ENCODE results near the gene GGACT. TPM values are rescaled to one million over a fixed set of nuclear protein-coding genes. Genes with fewer than 3 reads are reported as not detected.

Gene GGACT
- polyA plus RNA-seq, 4 donors: 4.7 to 6.3 (median 5.5) TPM

DNA sequence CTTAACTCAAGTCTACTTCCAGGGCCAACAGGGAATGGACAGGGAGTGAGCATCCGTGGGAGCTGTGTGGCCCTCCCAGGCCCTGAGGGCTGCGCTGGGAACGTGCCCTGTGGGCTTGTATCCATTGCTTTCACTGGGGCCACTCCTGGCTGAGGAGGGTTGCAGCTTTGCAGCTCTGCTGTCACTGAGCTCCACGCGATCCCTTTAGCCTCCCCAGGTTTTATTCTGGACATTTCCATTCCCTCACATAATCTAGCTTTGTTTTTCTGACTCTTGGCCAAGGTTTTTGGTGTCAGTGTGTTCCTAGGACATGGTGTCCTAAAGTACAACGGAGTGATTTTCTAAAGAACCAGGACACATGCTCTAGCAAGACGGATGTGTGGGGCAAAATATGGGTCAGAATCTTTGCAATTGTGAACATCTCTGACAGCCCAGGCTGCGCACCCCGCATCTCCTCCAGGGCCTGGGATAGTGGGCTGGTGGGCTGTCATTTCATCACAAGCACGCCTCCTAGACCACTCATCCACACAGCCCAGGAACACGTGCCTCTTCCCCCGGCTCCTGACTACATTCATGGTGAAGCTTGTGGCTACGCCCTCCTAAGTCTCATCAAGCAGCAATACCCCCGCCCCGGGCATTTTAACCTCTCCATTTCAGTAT, 28.0 kb downstream of the GGACT start:
- DNase-seq (ENCODE audit: low read depth in 4 of 4, low spot score in 3 of 4): no peak

GRCh38 chr13:100559886-100560285, 28.7 kb downstream of the GGACT start:
- DNase-seq (ENCODE audit: low read depth in 4 of 4, low spot score in 3 of 4): no peak

GRCh38 chr13:100552755-100553154, 35.8 kb downstream of the GGACT start:
- no peak for DNase-seq (ENCODE audit: low read depth in 4 of 4, low spot score in 3 of 4)

- DNase-seq (ENCODE audit: low read depth in 4 of 4, low spot score in 3 of 4): no peak
Measured at GRCh38 chr13:100549316-100549715, 39.3 kb downstream of the GGACT start.

DNA sequence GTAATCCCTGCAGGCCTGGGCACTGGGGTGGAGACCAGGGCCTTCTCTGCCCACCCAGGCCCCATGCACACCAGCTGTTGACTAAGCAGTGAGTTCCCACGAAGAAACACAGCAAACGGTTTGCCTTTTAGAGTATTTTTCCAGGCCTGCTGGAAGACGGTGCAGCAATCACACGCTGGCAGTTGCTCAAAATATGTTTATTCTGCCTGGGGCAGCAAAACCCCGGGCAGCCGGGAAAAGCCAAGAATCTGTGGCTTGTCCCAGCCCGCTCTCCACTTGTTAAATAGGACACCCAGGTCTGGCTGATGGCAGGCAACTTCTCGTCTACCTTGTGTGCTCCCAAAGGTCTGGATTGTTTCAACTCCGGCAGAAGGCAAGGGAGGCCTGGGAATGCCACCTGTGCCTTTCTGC, 40.8 kb downstream of the GGACT start:
- DNase-seq (ENCODE audit: low read depth in 4 of 4, low spot score in 3 of 4): no peak

- no peak for DNase-seq (ENCODE audit: low read depth in 4 of 4, low spot score in 3 of 4)
Measured at GRCh38 chr13:100546713-100547405, 41.7 kb downstream of the GGACT start.

- DNase-seq (ENCODE audit: low read depth in 4 of 4, low spot score in 3 of 4): no peak
Measured at GRCh38 chr13:100545684-100546061, 42.9 kb downstream of the GGACT start.

GRCh38 chr13:100544866-100545683, 43.5 kb downstream of the GGACT start:
- no peak for DNase-seq (ENCODE audit: low read depth in 4 of 4, low spot score in 3 of 4)

- no peak for DNase-seq (ENCODE audit: low read depth in 4 of 4, low spot score in 3 of 4)
Measured at GRCh38 chr13:100543872-100544602, 44.6 kb downstream of the GGACT start.

DNA sequence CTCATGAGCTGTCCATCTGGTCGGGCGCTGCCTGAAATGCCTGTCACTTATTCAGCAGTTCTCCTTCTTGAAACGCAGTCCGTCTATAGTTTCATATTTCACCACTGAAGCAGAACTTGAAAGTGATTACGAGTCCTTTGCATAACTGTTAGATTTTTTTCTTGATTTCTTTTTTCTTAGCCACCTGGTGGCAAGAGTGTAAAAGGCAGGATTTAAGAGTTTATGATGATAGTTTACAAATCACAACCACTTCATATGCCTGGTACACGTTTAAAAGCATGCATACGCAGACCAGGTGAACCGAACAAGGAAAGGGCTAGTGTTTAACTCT, 45.8 kb downstream of the GGACT start:
- no peak for DNase-seq (ENCODE audit: low read depth in 4 of 4, low spot score in 3 of 4)

DNA sequence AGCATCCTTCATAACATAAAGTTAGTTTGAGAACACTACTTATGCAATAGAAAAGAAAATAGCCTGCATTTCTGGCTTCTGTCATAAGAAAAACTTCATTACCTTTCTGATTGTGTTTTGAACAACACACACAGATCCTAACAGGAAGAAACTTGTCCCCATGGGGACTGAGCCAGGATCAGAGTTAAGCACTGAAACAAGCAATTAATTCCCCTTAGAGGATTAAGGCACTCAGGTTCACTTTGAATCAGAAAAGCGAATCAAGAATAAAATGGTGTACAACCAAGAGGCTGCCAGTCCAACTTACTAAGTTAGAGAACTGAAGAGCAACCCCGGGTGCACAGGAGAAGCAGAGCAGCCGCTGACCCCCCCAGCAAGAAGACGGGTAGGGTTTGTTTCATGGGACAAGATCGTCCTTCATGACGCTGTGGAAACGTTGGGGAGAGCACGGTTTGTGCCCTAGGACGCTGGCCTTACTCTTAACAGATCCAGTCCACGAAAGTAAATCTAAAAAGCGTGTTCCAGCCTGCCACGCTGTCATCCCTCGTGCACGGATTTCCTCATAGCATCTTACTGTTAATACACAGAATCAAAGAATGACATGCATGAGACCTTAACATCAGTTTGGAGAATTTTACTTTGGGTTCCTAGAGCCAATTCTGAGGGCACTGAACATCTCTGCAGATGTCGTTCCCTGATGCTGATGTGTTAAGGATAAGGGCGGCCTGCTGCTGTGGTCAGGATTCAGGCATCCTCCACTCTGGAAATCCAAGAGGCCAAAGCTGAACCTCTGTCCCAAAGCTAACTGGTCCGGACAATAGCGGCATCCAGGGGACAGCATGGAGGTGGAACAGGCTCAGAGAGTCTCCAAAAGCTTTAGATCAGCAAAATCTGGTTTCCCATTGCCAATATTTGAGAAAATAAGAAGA, 46.4 kb downstream of the GGACT start:
- DNase-seq (ENCODE audit: low read depth in 4 of 4, low spot score in 3 of 4): no peak

DNA sequence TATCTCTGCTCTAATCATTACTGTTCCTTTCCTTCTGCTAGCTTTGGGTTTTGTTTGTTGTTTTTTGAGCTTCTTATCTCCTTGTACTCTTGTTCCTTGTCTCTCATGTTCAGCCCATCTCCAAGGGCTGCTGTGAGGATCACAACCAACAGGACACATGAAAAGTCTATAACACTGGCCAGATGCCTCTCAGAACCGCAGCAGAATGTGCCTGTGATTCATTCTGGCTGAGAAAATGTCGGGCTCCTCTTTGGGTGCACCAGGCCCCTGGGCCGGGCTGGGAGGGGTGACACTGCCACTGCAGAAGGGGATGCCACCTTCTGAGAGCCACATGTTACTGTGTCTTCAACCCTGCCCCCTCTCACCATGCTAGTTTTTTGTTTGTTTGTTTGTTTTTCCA, 48.0 kb downstream of the GGACT start:
- DNase-seq (ENCODE audit: low read depth in 4 of 4, low spot score in 3 of 4): no peak

DNA sequence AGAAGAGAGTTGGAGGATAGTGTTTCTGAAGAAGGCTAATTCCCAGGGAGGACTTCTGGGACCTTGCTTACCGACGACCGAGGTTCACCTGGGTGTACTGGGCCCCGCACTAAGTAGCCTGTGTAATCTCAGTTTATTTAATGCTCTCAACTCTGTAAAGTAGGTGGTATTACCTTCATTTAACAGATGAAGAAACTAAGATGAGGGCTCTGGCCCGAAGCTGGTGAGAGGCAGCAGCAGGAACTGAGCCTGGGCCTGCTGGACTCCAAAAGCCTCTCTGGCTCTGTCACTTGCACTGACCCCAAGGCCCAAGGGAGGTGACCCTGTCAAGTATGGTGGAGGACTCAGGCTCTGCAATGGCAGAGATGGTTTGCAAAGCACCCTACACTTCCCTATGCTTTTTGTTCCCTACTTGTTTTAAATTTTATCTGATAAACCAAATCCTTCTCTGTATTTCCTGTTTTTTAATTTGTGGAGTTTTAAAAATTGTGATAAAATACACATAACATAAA, 50.6 kb downstream of the GGACT start:
- DNase-seq (ENCODE audit: low read depth in 4 of 4, low spot score in 3 of 4): no peak

- DNase-seq (ENCODE audit: low read depth in 4 of 4, low spot score in 3 of 4): no peak
Measured at GRCh38 chr13:100537486-100537885, 51.1 kb downstream of the GGACT start.

DNA sequence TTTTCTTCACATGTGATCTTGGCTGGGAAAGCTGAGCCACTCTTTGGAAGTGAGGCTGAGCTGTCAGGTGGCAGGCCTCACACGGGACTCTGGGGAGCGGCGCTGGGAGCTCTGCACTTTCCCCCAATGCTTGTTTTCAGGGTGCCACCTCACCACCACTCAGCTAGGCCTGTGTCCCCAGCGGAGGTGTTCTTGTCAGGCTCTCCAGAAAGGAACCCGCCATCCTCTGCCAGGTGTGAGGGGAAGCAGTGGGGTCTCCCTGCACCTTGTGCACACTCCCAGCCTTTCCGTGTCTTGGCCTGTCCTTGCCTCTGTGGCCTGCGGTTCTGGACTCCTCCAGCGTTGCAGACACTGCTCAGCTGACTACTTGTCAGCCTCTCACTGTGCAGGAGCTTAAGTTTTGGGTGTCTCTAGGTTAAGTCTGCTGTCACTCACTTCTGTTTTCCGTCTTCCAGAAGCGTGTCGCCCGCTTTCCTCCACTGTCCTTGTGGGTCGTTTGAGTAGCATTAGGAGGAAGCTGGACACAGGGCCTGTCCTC, 51.9 kb downstream of the GGACT start:
- DNase-seq (ENCODE audit: low read depth in 4 of 4, low spot score in 3 of 4): no peak

DNA sequence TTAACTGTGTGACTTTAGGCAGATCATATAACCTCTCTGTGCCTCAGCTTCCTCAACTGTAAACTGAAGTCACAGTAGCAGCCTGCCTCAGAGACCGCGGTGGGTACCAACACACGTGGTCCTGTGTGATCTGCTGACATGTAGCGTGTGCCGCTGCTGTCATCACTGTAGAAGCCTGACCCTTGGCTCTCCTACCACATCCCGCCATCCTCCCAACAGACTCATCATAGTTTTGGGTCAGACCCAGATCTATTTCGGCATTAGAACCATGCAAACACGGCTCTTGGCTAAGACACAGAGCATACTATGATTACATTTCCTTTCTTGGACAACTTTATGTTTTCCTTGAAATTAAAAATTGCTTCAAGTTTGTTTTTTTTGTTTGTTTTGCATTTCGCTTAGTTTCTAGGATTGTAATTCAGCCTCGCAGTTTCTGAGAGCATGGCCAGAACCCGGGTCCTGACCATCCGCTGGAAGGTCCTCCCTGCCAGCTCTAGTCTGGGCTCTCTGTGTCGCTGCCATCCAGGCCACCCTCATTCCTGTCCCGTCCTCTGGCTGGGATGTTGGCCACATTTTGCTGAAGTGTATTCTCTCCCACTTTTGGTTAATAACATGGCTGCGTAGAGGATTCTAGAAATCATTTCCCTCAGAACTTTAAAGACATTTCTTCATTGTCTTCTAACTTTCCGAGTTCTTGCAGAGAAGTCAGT, 53.0 kb downstream of the GGACT start:
- no peak for DNase-seq (ENCODE audit: low read depth in 4 of 4, low spot score in 3 of 4)

DNA sequence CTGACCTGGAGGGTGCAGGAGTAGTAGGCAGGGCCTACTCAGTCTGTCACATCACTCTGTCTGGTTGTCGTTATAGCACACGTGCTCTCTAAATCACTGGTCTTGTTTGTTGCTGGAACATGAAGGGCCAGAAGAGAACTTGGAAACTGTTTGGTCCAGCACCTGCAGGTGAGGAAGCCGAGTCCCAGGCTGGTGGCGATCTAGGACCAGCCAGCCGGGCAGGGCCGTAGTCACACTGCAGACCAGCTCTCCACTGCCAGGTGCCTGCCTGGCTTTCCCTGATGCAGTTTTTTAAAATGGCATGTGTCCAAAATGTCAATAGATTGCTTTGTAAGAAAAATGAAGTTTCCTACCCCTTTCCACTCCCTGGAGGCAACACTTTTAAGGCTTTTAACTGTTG, 53.7 kb downstream of the GGACT start:
- no peak for DNase-seq (ENCODE audit: low read depth in 4 of 4, low spot score in 3 of 4)

GRCh38 chr13:100534147-100534843, 54.3 kb downstream of the GGACT start:
- DNase-seq (ENCODE audit: low read depth in 4 of 4, low spot score in 3 of 4): no peak

All from right renal pelvis (tissue), 4 donors.